ENCODE measurements around the gene B3GNT8. TPM values are rescaled to one million over a fixed set of nuclear protein-coding genes. Genes with fewer than 3 reads are reported as not detected.
A peak's percentile ranks its signal among the peaks of the same experiment; 100 is the strongest.

The B3GNT8 gene
- total and polyA plus RNA-seq, 9 of the 15 experiments (the other 6 are each of a cell fraction or from before 2014, with no cell fraction given): 0.11 to 2.9 (median 0.65) TPM; not detected in 2

DNA sequence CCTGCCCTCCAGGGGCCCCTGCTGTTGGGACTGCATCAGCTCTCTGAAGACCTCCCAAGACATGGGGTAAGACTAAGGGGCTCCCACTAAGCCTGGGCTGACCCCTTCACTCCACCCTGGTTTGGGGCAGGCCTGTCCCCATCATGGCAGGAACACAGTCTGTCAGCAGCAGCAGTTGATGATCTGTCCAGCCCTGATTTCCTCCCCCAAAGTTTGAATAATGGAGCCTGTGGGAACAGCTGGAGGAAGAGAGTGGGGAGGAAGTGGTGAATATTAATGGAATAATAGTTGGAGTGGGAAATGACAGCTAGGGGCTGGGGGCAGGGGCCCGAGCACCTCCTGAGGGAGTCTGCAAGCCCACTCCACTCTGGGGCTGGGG, 1.3 kb upstream of the B3GNT8 start:
- H3K79me2 ChIP-seq (ENCODE audit: control insufficient read depth, insufficient read depth, low read length): peaks cover 8% of the 10 kb centered on the region; the same call in 2 of the 3 replicates
- POLR2A ChIA-PET: interaction anchor here (0.6 to 3.3 kb wide), 3 partner anchors 9 to 233 kb away, joined by 3 to 15 read pairs (median 11); no protein-coding TSS in a partner anchor
- H3K4me2 ChIP-seq (ENCODE audit: insufficient read depth, low read length): peak overlapping the region; percentile 85

More for the DNA sequence above, 1.3 kb upstream of the B3GNT8 start:
- DNase-seq (ENCODE audit: extremely low read depth in 1 of 4, low spot score in 3 of 4) (no peak), ATAC-seq (no peak), FAIRE-seq (no peak)
- CTCF ChIA-PET (ENCODE audit: low intra/inter-chr PET ratio): no interaction called here
- Histone ChIP-seq H3K9ac (ENCODE audit: insufficient read depth in 1 of 2, low read depth in 2 of 2, low read length in 2 of 2) (peak overlapping the region; percentile 63 to 85; a peak in 3 of 4 replicates), H3K27me3 (ENCODE audit: control insufficient read depth in 2 of 2, insufficient read depth in 2 of 2, low read length in 2 of 2) (no peaks in the 10 kb centered on the region), H3K4me1 (replicated peaks in 1 of 2; ENCODE audit: control insufficient read depth in 2 of 2, insufficient read depth in 2 of 2, low read length in 2 of 2) (peaks cover 23 to 65% of the 10 kb centered on the region in 2 experiments), H2AFZ (ENCODE audit: low read depth, low read length) (peak overlapping the region; percentile 83; the same call in 1 of the 2 replicates), H3K27ac (ENCODE audit: extremely low read depth, low read depth, low read length) (peak overlapping the region; percentile 79; the same call in 2 of the 3 replicates), H3K4me3 (peak overlapping the region; percentile 35), H3K9me3 (replicated peaks; ENCODE audit: control insufficient read depth, insufficient read depth, low read depth, low read length) (no peaks in the 10 kb centered on the region), H4K20me1 (replicated peaks; ENCODE audit: control insufficient read depth, insufficient read depth, low read length) (no peaks in the 10 kb centered on the region; the same call in 1 of the 2 replicates), H3K9me1 (ENCODE audit: control insufficient read depth, insufficient read depth, low read length) (no peaks in the 10 kb centered on the region), H3K36me3 (ENCODE audit: control insufficient read depth, insufficient read depth, low read length) (peaks cover 47% of the 10 kb centered on the region)
- 0 out of 4 replicates have a peak, but pooled peaks of 1 of the 2 experiments have one; percentile 6 for TF ChIP-seq RAD21 (CRISPR knock-in tag; conservative IDR thresholded peaks at IDR 0.05 in 1 of 2, IDR thresholded peaks at IDR 0.05 in 1 of 2)
- TF ChIP-seq KAT7 (CRISPR knock-in tag; IDR thresholded peaks at IDR 0.05; ENCODE audit: borderline replicate concordance): no peak
- TF ChIP-seq, protein P1, sequence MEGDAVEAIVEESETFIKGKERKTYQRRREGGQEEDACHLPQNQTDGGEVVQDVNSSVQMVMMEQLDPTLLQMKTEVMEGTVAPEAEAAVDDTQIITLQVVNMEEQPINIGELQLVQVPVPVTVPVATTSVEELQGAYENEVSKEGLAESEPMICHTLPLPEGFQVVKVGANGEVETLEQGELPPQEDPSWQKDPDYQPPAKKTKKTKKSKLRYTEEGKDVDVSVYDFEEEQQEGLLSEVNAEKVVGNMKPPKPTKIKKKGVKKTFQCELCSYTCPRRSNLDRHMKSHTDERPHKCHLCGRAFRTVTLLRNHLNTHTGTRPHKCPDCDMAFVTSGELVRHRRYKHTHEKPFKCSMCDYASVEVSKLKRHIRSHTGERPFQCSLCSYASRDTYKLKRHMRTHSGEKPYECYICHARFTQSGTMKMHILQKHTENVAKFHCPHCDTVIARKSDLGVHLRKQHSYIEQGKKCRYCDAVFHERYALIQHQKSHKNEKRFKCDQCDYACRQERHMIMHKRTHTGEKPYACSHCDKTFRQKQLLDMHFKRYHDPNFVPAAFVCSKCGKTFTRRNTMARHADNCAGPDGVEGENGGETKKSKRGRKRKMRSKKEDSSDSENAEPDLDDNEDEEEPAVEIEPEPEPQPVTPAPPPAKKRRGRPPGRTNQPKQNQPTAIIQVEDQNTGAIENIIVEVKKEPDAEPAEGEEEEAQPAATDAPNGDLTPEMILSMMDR (IDR thresholded peaks at IDR 0.05 in 2 of 3, conservative IDR thresholded peaks at IDR 0.05 in 1 of 3; ENCODE audit: insufficient read depth in 2 of 3, low read depth in 1 of 3, low read length in 3 of 3): 0 out of 6 replicates have a peak, but pooled peaks of 1 of the 3 experiments have one; percentile 4
- intact Hi-C loops (cut with micrococcal nuclease) (no loop called here), in situ Hi-C loops (cut with MboI) (no loop called here)
- no TSS peak for BruUV-seq (replicated peaks)
- WGBS (ENCODE audit: insufficient coverage, low coverage, missing lambda C conversion rate): 100% methylated on average over 1 of the region's 1 CpG

All from K562 (cell line).